Measurements from ENCODE around the gene UBL4B. TPM values are rescaled to one million over a fixed set of nuclear protein-coding genes. Genes with fewer than 3 reads are reported as not detected.

The UBL4B gene
- total RNA-seq, 4 donors from 2014 or later, result not detected

- no peak for TF ChIP-seq CTCF (IDR thresholded peaks at IDR 0.05)
Observed at GRCh38 chr1:110098222-110099026, 13.8 kb upstream of the UBL4B start.

GRCh38 chr1:110100335-110100734 lies 11.9 kb upstream of the UBL4B start:
- no peaks in the 10 kb centered on the region for H3K9me3 ChIP-seq
- H3K27me3 ChIP-seq, result no peaks in the 10 kb centered on the region
- no peak overlapping the region for H3K27ac ChIP-seq
- DNase-seq, result no peak
- H3K36me3 ChIP-seq, result no peaks in the 10 kb centered on the region
- intact Hi-C loops (cut with DNase I; ENCODE audit: low total_unique reads), result no loop called here
- no peak for TF ChIP-seq POLR2A (IDR thresholded peaks at IDR 0.05)
- TF ChIP-seq CTCF (IDR thresholded peaks at IDR 0.05), result no peak
- no peak overlapping the region for H3K4me3 ChIP-seq
- H3K4me1 ChIP-seq, result no peaks in the 10 kb centered on the region

More at GRCh38 chr1:110098222-110099026, 13.8 kb upstream of the UBL4B start:
- no peak overlapping the region for H3K27ac ChIP-seq
- DNase-seq, result no peak
- H3K27me3 ChIP-seq, result no peaks in the 10 kb centered on the region
- H3K4me3 ChIP-seq, result no peak overlapping the region
- H3K36me3 ChIP-seq, result no peaks in the 10 kb centered on the region
- no peaks in the 10 kb centered on the region for H3K9me3 ChIP-seq
- no peaks in the 10 kb centered on the region for H3K4me1 ChIP-seq
- intact Hi-C loops (cut with DNase I; ENCODE audit: low total_unique reads), result no loop called here

GRCh38 chr1:110102081-110102480 lies 10.2 kb upstream of the UBL4B start:
- TF ChIP-seq CTCF (IDR thresholded peaks at IDR 0.05) (no peak), POLR2A (IDR thresholded peaks at IDR 0.05) (no peak)
- H3K27ac ChIP-seq, result no peak overlapping the region
- intact Hi-C loops (cut with DNase I; ENCODE audit: low total_unique reads), result no loop called here
- H3K4me1 ChIP-seq, result no peaks in the 10 kb centered on the region
- no peaks in the 10 kb centered on the region for H3K27me3 ChIP-seq
- no peaks in the 10 kb centered on the region for H3K9me3 ChIP-seq
- no peaks in the 10 kb centered on the region for H3K36me3 ChIP-seq
- no peak overlapping the region for H3K4me3 ChIP-seq
- DNase-seq, result no peak

- no peak overlapping the region for H3K4me3 ChIP-seq
- no peaks in the 10 kb centered on the region for H3K9me3 ChIP-seq
- H3K36me3 ChIP-seq, result no peaks in the 10 kb centered on the region
- H3K27me3 ChIP-seq, result no peaks in the 10 kb centered on the region
- intact Hi-C loops (cut with DNase I; ENCODE audit: low total_unique reads), result loop anchor here (5.0 kb wide), 1 partner anchor 54 kb away; no protein-coding TSS in a partner anchor
- H3K4me1 ChIP-seq, result no peaks in the 10 kb centered on the region
- DNase-seq, result peak; percentile 62 to 73
- no peak overlapping the region for H3K27ac ChIP-seq
- TF ChIP-seq POLR2A (IDR thresholded peaks at IDR 0.05) (no peak), CTCF (IDR thresholded peaks at IDR 0.05) (peak; percentile 87 to 92 (median 89))
Observed at GRCh38 chr1:110106013-110106941, 6.0 kb upstream of the UBL4B start.

Data from uterus (tissue), 4 donors.